Activated naive CD4-positive, alpha-beta T cell treated with anti-CD3 and anti-CD28 coated beads, Interleukin-2, amount 50 U/mL, for 72 hours (primary cell): ENCODE results near the gene FLOT1. TPM values are rescaled to one million over a fixed set of nuclear protein-coding genes. Genes with fewer than 3 reads are reported as not detected.

Experiments
- ATAC-seq, 2 donors: fragments of 150-1000 bp; cut with Tn5 transposase; 2 replicates each; pipeline ENCODE4 v1.10.0; 2021; ENCODE audit warnings: mild to moderate bottlenecking in 2 of 2, moderate library complexity in 2 of 2
- DNase-seq, 2 donors: peaks; one replicate each; pipeline ENCODE4 v3.0.0; 2021 to 2022; ENCODE audit warnings: low spot score in 2 of 2
- H3K27ac Mint-ChIP-seq, 2 donors: one replicate each; pipeline ENCODE4 v1.8.0; 2022; ENCODE audit warnings: mild to moderate bottlenecking in 2 of 2, mixed read lengths in 2 of 2
- H3K36me3 Mint-ChIP-seq, 2 donors: one replicate each; pipeline ENCODE4 v1.8.0; 2022; ENCODE audit warnings: mixed read lengths in 2 of 2
- H3K9me3 Mint-ChIP-seq, 2 donors: one replicate each; pipeline ENCODE4 v1.8.0; 2022; ENCODE audit warnings: mixed read lengths in 2 of 2
- total RNA-seq, 2 donors: library from RNA; stranded (reverse); gene quantifications; one replicate each; pipeline ENCODE4 v1.2.3, GENCODE V29; 2022

FLOT1 gene
- total RNA-seq, 2 donors from 2014 or later: 194 to 219 TPM

DNA sequence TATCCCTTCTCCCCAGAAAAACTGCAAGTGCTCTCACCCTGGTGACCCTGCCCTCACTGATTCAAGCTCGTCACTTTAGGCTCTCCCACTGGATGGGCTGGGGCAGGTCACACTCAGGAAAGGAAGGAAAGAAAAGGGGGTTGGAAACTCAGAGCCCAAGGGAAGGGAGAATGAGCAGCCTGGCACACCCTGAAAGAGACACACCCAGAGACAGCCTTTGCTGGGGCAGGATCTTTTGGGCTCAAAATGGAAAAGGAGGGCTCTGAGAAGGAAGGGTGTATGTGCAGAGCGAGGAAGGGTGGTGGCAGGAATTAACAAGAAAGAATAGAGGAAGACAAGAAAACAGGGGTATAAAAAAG, 58.5 kb downstream of the FLOT1 start:
- Mint-ChIP-seq H3K36me3 (peaks cover 74 to 84% of the 10 kb centered on the region in 2 donors), H3K27ac (peak overlapping the region; percentile 97 to 99), H3K9me3 (no peaks in the 10 kb centered on the region)
- no peak for DNase-seq
- no peak for ATAC-seq

DNA sequence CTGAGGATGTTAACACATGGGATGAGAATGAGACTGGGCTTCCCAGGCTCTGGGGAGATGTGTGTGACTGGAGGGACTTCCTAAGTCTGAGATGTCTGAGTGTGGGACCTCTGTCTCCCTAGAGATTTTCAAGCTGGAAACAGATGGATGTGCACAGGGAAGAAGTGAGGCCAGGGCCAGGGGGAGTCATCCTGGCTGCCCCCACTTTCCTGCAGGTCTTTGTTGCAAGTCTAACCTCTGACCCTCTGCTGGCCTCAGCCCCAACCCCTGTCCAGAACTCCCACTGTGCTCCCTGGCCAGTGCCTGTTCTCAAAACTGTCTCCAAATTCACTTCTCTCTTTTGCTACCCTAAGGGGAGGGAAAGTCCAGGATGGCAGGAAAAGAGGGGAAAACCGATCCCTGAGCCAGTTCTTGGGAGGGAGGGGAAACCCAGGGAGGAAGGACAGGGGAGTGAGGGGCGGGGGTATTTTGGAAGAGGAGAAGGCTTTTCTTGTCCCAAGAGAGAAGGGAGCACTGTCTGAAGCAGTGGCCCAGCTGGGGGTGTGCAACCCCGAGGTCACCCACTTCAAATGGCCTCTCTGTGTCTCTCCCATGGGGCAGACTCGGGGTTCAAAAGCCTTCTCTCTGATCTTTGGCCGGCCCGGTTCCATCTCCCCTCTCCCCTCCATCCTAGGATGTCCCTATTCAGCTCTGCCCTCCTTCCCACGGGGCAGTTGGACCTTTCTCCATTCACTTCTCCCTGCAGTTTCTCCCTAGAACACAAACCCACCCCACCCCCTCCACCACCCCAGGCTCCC, 59.1 kb downstream of the FLOT1 start:
- ATAC-seq (no peak), DNase-seq (no peak)
- Mint-ChIP-seq H3K36me3 (peaks cover 78 to 87% of the 10 kb centered on the region in 2 donors), H3K27ac (peak overlapping the region; percentile 97 to 99), H3K9me3 (no peaks in the 10 kb centered on the region)

DNA sequence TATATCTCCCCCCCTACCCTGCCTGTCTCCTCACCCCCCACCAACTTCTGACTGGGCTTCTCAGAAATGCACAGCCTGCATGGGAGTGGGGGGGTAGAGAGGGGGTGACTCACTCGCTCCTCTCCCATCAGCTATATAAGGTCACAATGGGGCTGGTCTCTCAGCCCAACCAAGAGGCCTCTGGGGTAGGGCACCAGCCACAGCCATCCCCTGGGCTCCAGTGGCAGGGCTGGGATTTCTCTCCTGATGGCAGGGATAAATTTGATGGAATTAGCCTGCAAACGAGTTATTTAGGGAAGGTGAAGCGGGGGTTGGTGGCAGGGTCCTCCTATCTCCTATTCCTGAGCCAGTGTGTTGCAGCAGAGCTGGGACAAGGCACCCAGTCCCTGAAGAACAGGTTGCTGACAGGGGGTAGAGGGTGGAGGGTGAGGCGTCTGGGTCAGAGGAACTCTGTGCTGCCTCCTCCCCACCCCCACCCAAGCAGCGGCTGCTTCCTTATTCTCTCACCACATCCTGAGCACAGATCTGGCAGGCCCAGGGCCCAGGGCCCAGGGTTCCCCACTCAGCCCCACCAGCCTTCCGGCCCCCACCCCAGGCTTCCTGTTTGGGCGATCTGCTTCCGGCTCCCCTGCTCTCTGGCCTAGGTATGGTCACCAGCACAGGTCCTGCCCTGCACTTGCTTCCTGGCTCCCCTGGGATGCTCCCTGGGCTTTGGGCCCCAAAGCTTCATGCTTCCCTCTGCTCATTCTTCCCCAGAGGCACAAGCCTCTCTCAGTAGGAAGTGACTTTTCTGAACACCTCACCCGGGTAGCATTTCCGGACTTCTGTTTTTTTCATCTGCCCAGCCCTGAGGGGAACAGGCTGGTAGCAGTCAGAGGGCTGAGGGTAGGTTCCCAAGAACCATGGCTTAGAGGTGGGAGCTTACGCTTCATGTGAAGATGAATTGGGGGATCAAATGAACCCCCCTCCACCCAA, 60.1 kb downstream of the FLOT1 start:
- H3K36me3 Mint-ChIP-seq: peaks cover 78 to 84% of the 10 kb centered on the region in 2 donors
- H3K27ac Mint-ChIP-seq: peak overlapping the region; percentile 97 to 99
- DNase-seq (peak; percentile 78 to 92), ATAC-seq (peak; percentile 75 to 76)
- no peaks in the 10 kb centered on the region for H3K9me3 Mint-ChIP-seq

DNA sequence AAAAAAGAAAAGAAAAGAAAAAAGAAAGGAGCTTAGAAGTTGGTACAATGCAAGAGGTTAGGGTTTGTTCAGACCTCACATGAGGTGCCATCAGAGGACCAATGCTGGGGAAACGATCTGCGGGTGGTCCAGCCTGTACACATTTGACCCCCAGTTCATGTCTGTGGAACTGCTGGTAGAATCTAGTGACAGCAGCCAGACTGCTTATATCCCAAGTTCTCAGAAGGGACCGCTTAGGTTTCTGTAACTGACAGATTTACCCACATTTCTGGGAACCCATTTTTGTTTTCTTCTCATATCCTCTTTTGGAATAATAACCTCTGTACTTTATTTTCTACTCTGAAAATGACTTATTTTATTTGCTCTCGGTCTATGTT, 60.7 kb downstream of the FLOT1 start:
- peak overlapping the region; percentile 97 to 99 for H3K27ac Mint-ChIP-seq
- ATAC-seq (peak in 1 of 2 donors; percentile 2), DNase-seq (no peak)
- H3K9me3 Mint-ChIP-seq: no peaks in the 10 kb centered on the region
- H3K36me3 Mint-ChIP-seq: peaks cover 82 to 86% of the 10 kb centered on the region in 2 donors

DNA sequence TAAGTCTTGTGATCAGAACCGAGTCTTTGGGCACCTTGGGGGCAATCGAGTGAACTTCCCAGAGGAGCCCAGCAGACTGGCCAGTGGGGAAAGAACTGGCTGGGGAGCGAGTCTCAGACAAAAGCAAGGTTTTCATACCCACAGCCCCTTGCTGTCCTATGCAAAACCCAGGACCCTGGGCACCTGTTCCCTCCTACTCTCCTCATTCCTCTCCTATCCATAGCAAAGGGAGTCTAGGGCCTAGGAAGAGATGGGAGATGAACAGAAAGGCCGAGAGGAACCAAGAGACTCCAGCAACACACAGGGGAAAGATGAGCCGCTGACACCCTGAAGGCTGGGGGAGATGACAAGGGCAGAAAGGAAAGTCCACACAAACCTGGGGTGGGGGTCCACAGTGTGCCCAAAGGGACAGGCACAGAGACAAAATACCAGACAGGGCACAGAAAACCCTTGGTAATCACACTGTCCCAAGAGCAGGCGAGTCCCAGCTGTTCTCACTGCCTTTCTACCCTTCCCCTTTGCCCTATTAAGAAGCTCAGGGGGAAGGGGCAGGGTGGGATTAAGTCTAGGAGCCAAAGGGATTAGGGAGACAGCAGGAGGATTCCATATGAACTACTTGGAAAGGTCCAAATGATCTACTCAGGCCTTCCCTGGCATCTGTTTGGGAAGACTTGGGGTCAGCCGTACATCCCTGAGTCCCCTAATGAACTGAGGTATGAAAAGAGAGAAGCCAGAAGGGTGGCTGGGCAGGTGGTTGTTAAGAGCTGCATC, 62.5 kb downstream of the FLOT1 start:
- Mint-ChIP-seq H3K9me3 (no peaks in the 10 kb centered on the region), H3K27ac (peak overlapping the region; percentile 97 to 99), H3K36me3 (peaks cover 75 to 80% of the 10 kb centered on the region in 2 donors)
- DNase-seq (no peak), ATAC-seq (no peak)

DNA sequence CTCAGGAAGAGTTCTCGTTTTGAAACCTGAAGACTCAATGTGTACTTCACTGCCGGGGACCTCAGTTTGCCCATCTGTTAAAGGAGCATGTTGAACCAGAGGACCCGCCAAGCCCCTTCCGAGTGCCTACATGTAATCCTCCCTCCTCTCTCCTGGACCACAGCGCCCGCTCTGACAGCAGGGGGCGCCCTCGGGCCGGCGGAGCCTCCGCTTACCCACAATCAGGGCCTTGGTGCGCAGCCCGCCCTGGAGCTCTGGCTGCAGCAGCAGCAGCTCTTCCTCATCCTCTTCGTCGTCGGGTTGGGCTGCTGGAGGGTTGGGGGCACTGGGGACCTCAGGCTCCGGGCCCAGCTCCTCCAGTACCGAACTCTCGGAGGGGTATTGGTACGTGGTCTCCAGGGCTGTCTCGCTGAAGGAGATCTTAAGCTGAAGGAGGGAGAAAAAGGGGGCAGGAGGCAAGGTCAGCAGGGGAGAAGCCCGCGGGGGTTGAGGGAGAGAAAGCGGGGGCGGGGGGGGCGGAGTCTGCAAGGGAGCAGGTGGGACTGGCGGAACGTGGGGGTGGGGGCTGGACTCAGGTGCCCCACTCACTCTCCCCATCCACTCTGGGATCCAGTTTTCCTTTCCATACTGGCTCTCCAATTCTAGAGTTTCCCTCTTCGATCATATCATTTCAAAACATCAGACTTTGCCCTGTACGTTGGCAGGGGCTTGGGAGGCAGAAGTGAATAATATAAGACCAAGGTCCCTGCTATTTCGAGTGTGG, 63.3 kb downstream of the FLOT1 start:
- peaks cover 68 to 72% of the 10 kb centered on the region in 2 donors for H3K36me3 Mint-ChIP-seq
- DNase-seq: peak; percentile 89 to 97
- H3K9me3 Mint-ChIP-seq: no peaks in the 10 kb centered on the region

More for the DNA sequence above, 63.3 kb downstream of the FLOT1 start:
- ATAC-seq: peak; percentile 36 to 47
- peak overlapping the region; percentile 97 to 99 for H3K27ac Mint-ChIP-seq

Other genes with a start within 250 kb of the FLOT1 start
- 100 to 1,000 TPM; 107 to 139 TPM for gene GNL1, start 186.2 kb downstream of the FLOT1 start, total RNA-seq
- 10 to 100 TPM; 19.8 to 27.4 TPM for gene PRR3, start 185.4 kb downstream of the FLOT1 start, total RNA-seq
- 10 to 100 TPM; 84.7 to 91.3 TPM for gene ABCF1, start 171.2 kb downstream of the FLOT1 start, total RNA-seq
- gene PPP1R10, start 125.4 kb downstream of the FLOT1 start, total RNA-seq: 10 to 100 TPM; 92.1 to 96.8 TPM
- 100 to 1,000 TPM in 1 of 2 donors, 10 to 100 TPM in 1; 99.8 to 100 TPM for gene MRPS18B, start 124.8 kb downstream of the FLOT1 start, total RNA-seq
- gene ATAT1, start 115.8 kb downstream of the FLOT1 start, total RNA-seq: 10 to 100 TPM; 14.5 to 15.1 TPM
- 10 to 100 TPM; 20.5 to 81.5 TPM for gene C6orf136, start 95.6 kb downstream of the FLOT1 start, total RNA-seq
- 10 to 100 TPM; 31.7 to 37.5 TPM for gene DHX16, start 69.7 kb downstream of the FLOT1 start, total RNA-seq
- gene PPP1R18, start 56.0 kb downstream of the FLOT1 start, total RNA-seq: 100 to 1,000 TPM; 184 to 274 TPM
- gene NRM, start 51.7 kb downstream of the FLOT1 start, total RNA-seq: 10 to 100 TPM; 35.7 to 53.5 TPM
- 100 to 1,000 TPM in 1 of 2 donors, 10 to 100 TPM in 1; 84.2 to 127 TPM for gene MDC1, start 25.4 kb downstream of the FLOT1 start, total RNA-seq
- 1,000 to 10,000 TPM; 1,507 to 1,783 TPM for gene TUBB, start 22.3 kb downstream of the FLOT1 start, total RNA-seq
- 100 to 1,000 TPM in 1 of 2 donors, 10 to 100 TPM in 1; 70.0 to 279 TPM for gene IER3, start 1.9 kb upstream of the FLOT1 start, total RNA-seq
- gene DDR1, start 141.8 kb upstream of the FLOT1 start, total RNA-seq: 10 to 100 TPM; 15.2 to 20.7 TPM
- 10 to 100 TPM; 27.6 to 44.9 TPM for gene GTF2H4, start 165.5 kb upstream of the FLOT1 start, total RNA-seq
- 10 to 100 TPM; 55.1 to 55.7 TPM for gene VARS2, start 171.6 kb upstream of the FLOT1 start, total RNA-seq
- not detected for gene SFTA2, start 189.5 kb upstream of the FLOT1 start, total RNA-seq
- gene MUCL3, start 198.3 kb upstream of the FLOT1 start, total RNA-seq: not detected
- not detected for gene MUC21, start 241.0 kb upstream of the FLOT1 start, total RNA-seq